ENCODE measurements around the gene METTL5. TPM values are rescaled to one million over a fixed set of nuclear protein-coding genes. Genes with fewer than 3 reads are reported as not detected.

The METTL5 gene
- total RNA-seq, 1 experiment from 2014 or later = 94.7 TPM

DNA sequence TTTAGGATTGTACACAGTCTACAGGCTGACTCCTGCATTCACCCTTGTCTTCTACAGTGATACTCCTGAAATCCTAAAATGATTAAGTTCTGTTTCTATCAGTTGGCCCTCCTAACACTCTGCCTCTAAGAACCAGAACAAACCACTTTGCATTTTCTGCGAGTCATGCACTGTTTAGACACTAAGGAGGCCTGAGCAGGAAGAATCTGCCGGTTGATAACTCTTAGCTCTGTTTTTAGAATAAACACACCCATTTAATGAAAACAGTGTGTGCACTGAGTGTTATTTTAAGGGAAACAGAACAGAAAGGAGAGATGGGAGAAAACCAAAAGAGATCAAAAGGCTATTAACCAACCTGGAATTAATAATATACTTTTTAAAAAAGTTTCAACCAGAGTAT is 48.9 kb downstream of the METTL5 start:
- Histone ChIP-seq H3K4me2 (ENCODE audit: insufficient read depth, insufficient read length, low read length) (no peak overlapping the region), H2BK5ac (ENCODE audit: insufficient read length, low read length) (no peak overlapping the region), H2BK120ac (ENCODE audit: low read depth, low read length, poor library complexity, severe bottlenecking) (no peak overlapping the region), H3T11ph (ENCODE audit: low read length) (no peak overlapping the region), H3K23ac (ENCODE audit: insufficient read length, low read depth, low read length) (no peak overlapping the region), H2BK15ac (ENCODE audit: low read depth, low read length) (no peak overlapping the region), H4K91ac (ENCODE audit: insufficient read length, low read depth, low read length) (no peak overlapping the region), H3K79me2 (ENCODE audit: insufficient read depth, low read length) (no peaks in the 10 kb centered on the region), H3K9me3 (ENCODE audit: control insufficient read depth, low read depth, low read length) (no peaks in the 10 kb centered on the region), H3K4me1 (ENCODE audit: insufficient read depth, low read length) (no peaks in the 10 kb centered on the region), H4K8ac (replicated peaks; ENCODE audit: insufficient read length, low read depth, low read length) (no peak overlapping the region), H3K14ac (ENCODE audit: insufficient read depth, low read length) (no peak overlapping the region), H4K20me1 (ENCODE audit: control insufficient read depth, insufficient read depth, insufficient read length) (no peaks in the 10 kb centered on the region), H3K27me3 (ENCODE audit: insufficient read depth, low read length) (no peaks in the 10 kb centered on the region), H2BK20ac (ENCODE audit: low read depth, low read length, poor library complexity, severe bottlenecking) (no peak overlapping the region), H3K79me1 (ENCODE audit: insufficient read depth, low read depth, low read length, poor library complexity, severe bottlenecking) (no peaks in the 10 kb centered on the region), H3K27ac (ENCODE audit: insufficient read length, low read depth, low read length) (no peak overlapping the region), H3K23me2 (ENCODE audit: insufficient read length, low read depth, low read length, poor library complexity, severe bottlenecking) (no peaks in the 10 kb centered on the region), H3K56ac (ENCODE audit: insufficient read length, low read depth, low read length) (no peak overlapping the region), H2BK12ac (ENCODE audit: insufficient read length, low read depth, low read length) (no peak overlapping the region), H3K18ac (ENCODE audit: insufficient read length, low read depth, low read length) (no peak overlapping the region), H2AFZ (ENCODE audit: low read length) (no peak overlapping the region), H4K5ac (ENCODE audit: insufficient read length, low read depth, low read length) (no peak overlapping the region), H3K4ac (ENCODE audit: low read depth, low read length) (no peak overlapping the region), H3K9ac (ENCODE audit: extremely low read depth, insufficient read length, low read length) (no peak overlapping the region), H2AK5ac (ENCODE audit: insufficient read length, low read length) (no peak overlapping the region)
- TF ChIP-seq, protein P1, sequence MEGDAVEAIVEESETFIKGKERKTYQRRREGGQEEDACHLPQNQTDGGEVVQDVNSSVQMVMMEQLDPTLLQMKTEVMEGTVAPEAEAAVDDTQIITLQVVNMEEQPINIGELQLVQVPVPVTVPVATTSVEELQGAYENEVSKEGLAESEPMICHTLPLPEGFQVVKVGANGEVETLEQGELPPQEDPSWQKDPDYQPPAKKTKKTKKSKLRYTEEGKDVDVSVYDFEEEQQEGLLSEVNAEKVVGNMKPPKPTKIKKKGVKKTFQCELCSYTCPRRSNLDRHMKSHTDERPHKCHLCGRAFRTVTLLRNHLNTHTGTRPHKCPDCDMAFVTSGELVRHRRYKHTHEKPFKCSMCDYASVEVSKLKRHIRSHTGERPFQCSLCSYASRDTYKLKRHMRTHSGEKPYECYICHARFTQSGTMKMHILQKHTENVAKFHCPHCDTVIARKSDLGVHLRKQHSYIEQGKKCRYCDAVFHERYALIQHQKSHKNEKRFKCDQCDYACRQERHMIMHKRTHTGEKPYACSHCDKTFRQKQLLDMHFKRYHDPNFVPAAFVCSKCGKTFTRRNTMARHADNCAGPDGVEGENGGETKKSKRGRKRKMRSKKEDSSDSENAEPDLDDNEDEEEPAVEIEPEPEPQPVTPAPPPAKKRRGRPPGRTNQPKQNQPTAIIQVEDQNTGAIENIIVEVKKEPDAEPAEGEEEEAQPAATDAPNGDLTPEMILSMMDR (conservative IDR thresholded peaks at IDR 0.05) = no peak
- Mint-ChIP-seq H3K27me3 (ENCODE audit: low read depth) (no peaks in the 10 kb centered on the region), H3K4me1 (peaks cover 0 to 4% of the 10 kb centered on the region in 2 experiments; a peak in 1 of 4 replicates), H3K9me3 (no peaks in the 10 kb centered on the region), H3K36me3 (ENCODE audit: insufficient read depth in 1 of 3, low read depth in 3 of 3) (peaks cover 0 to 3% (median 0%) of the 10 kb centered on the region in 3 experiments; a peak in 2 of 7 replicates), H3K4me3 (no peak overlapping the region), H3K27ac (no peak overlapping the region)
- no CpG with 5 or more reads among the region's 2 CpGs for WGBS (ENCODE audit: extremely low coverage, insufficient read length, low lambda C conversion rate)
- DNase-seq = no peak

Data from H9 (cell line).